Endodermal cell (in vitro differentiated cells): ENCODE results near the gene NPAS1. TPM values are rescaled to one million over a fixed set of nuclear protein-coding genes. Genes with fewer than 3 reads are reported as not detected.
A peak's percentile ranks its signal among the peaks of the same experiment; 100 is the strongest.

Experiments
- DNase-seq: peaks from one replicate; pipeline ENCODE4 v3.0.0-alpha.2; 2017
- H3K27ac ChIP-seq: 2 replicates; pipeline ENCODE4 v1.5.1; 2013; ENCODE audit warnings: mild to moderate bottlenecking, low read depth, low read length, moderate library complexity
- H3K27me3 ChIP-seq: 2 replicates; pipeline ENCODE4 v1.6.1; 2013; ENCODE audit warnings: mild to moderate bottlenecking, low read length, moderate library complexity; ENCODE audit not compliant: insufficient read depth, control insufficient read depth, poor library complexity, severe bottlenecking
- H3K36me3 ChIP-seq: 2 replicates; pipeline ENCODE4 v1.7.0; 2013; ENCODE audit warnings: mild to moderate bottlenecking, low read length, moderate library complexity; ENCODE audit not compliant: control insufficient read depth, insufficient read depth
- H3K4me1 ChIP-seq: one replicate; pipeline ENCODE4 v1.7.0; 2013; ENCODE audit warnings: low read length; ENCODE audit not compliant: control insufficient read depth, insufficient read depth
- H3K4me3 ChIP-seq: 2 replicates; pipeline ENCODE4 v1.5.1; 2013; ENCODE audit warnings: mild to moderate bottlenecking, low read length, moderate library complexity
- H3K9ac ChIP-seq: 2 replicates; pipeline ENCODE4 v1.6.1; 2013; ENCODE audit warnings: mild to moderate bottlenecking, low read length, moderate library complexity; ENCODE audit not compliant: poor library complexity, severe bottlenecking; ENCODE audit errors: extremely low read depth
- H3K9me3 ChIP-seq: 2 replicates; pipeline ENCODE4 v1.6.1; 2013; ENCODE audit warnings: mild to moderate bottlenecking, low read length, moderate library complexity; ENCODE audit not compliant: control insufficient read depth
- H3K27ac Mint-ChIP-seq: 2 replicates; pipeline ENCODE4 v1.8.0; 2020; ENCODE audit warnings: mixed read lengths
- H3K27me3 Mint-ChIP-seq: 2 replicates; pipeline ENCODE4 v1.8.0; 2021; ENCODE audit warnings: mild to moderate bottlenecking, mixed read lengths; ENCODE audit not compliant: insufficient read depth
- H3K36me3 Mint-ChIP-seq: 2 replicates; pipeline ENCODE4 v1.8.0; 2020; ENCODE audit warnings: low read depth, mixed read lengths
- H3K4me1 Mint-ChIP-seq: 2 replicates; pipeline ENCODE4 v1.8.0; 2020; ENCODE audit warnings: mixed read lengths
- H3K4me3 Mint-ChIP-seq: 2 replicates; pipeline ENCODE4 v1.8.0; 2020; ENCODE audit warnings: mild to moderate bottlenecking, moderate library complexity, mixed read lengths
- H3K9me3 Mint-ChIP-seq: 2 replicates; pipeline ENCODE4 v1.8.0; 2020; ENCODE audit warnings: mild to moderate bottlenecking, mixed read lengths
- WGBS, 2 experiments: methylation state at CpG; one replicate each; pipeline versions ENCODE4 v1.1.5 to v1.1.7; 2013; ENCODE audit warnings: missing lambda C conversion rate in 2 of 2, mixed read lengths in 1 of 2; ENCODE audit not compliant: insufficient coverage in 1 of 2, insufficient read length in 1 of 2; 5-methylcytosine and 5-hydroxymethylcytosine counted together
- total RNA-seq, 2 donors: library from RNA; stranded (reverse); fragmentation: NEBNext Ultra II Directional in 1 of 2; extraction: Animal tissue kit (Norgen Biotek cat#: 25700) in 1 of 2; gene quantifications; 2 replicates in 1 of 2; 3 replicates in 1 of 2; pipeline ENCODE4 v1.2.1, GENCODE V29; 2021
- TF ChIP-seq, protein P1 (sequence below): fragments of 200-600 bp; sonication (generic); conservative IDR thresholded peaks from 2 replicates; pipeline ENCODE4 v1.5.0; 2021; ENCODE audit warnings: antibody characterized with exemption, mild to moderate bottlenecking

The NPAS1 gene
- total RNA-seq, 2 donors from 2014 or later: 6.9 to 8.7 TPM

DNA sequence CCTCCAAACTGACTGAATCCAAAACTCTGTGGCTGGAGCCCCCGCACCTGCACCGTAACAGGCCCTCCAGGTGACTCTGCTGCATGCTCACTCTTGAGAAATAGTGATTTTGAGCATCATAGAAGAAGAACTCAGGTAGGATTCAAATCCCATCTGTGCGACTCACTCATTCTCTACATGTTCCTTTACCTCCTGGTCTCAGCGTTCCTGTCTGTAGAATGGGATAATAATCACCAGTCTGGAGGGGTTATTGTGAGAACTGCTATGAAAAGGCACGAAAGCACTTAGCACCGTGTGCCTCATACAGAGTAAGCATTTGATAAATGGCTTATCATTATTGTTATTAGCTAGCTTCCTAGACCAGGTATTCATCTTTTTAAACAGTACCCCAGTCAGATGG lies 36.5 kb upstream of the NPAS1 start:
- Histone ChIP-seq H3K4me1 (peaks cover 21% of the 10 kb centered on the region), H3K4me3 (no peak overlapping the region), H3K36me3 (no peaks in the 10 kb centered on the region), H3K27ac (no peak overlapping the region), H3K9ac (no peak overlapping the region), H3K9me3 (no peaks in the 10 kb centered on the region), H3K27me3 (no peaks in the 10 kb centered on the region)
- H3K36me3 Mint-ChIP-seq: peaks cover 2% of the 10 kb centered on the region
- H3K9me3 Mint-ChIP-seq: no peaks in the 10 kb centered on the region
- peaks cover 37% of the 10 kb centered on the region for H3K4me1 Mint-ChIP-seq
- TF ChIP-seq, protein P1, sequence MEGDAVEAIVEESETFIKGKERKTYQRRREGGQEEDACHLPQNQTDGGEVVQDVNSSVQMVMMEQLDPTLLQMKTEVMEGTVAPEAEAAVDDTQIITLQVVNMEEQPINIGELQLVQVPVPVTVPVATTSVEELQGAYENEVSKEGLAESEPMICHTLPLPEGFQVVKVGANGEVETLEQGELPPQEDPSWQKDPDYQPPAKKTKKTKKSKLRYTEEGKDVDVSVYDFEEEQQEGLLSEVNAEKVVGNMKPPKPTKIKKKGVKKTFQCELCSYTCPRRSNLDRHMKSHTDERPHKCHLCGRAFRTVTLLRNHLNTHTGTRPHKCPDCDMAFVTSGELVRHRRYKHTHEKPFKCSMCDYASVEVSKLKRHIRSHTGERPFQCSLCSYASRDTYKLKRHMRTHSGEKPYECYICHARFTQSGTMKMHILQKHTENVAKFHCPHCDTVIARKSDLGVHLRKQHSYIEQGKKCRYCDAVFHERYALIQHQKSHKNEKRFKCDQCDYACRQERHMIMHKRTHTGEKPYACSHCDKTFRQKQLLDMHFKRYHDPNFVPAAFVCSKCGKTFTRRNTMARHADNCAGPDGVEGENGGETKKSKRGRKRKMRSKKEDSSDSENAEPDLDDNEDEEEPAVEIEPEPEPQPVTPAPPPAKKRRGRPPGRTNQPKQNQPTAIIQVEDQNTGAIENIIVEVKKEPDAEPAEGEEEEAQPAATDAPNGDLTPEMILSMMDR: no peak
- H3K27ac Mint-ChIP-seq: no peak overlapping the region
- whole genome bisulfite sequencing, 2 experiments: 91 to 100% methylated on average over 2 to 6 of the region's 6 CpGs
- peaks cover 1% of the 10 kb centered on the region for H3K27me3 Mint-ChIP-seq
- H3K4me3 Mint-ChIP-seq: no peak overlapping the region
- no peak for DNase-seq

- no peaks in the 10 kb centered on the region for H3K36me3 ChIP-seq
- TF ChIP-seq, protein P1: no peak
- H3K27me3 ChIP-seq: no peaks in the 10 kb centered on the region
- H3K4me3 Mint-ChIP-seq: no peak overlapping the region
- DNase-seq: no peak
- H3K27ac ChIP-seq: peak overlapping the region; percentile 34
- no peak overlapping the region for H3K9ac ChIP-seq
- no peaks in the 10 kb centered on the region for H3K9me3 ChIP-seq
- H3K4me1 Mint-ChIP-seq: peaks cover 32% of the 10 kb centered on the region
- H3K4me3 ChIP-seq: no peak overlapping the region
- 94% methylated on average over 13 to 20 of the region's 20 CpGs for WGBS, 2 experiments
- H3K27me3 Mint-ChIP-seq: peaks cover 1% of the 10 kb centered on the region
- H3K9me3 Mint-ChIP-seq: no peaks in the 10 kb centered on the region
- H3K27ac Mint-ChIP-seq: no peak overlapping the region
- peaks cover 5% of the 10 kb centered on the region for H3K36me3 Mint-ChIP-seq
- H3K4me1 ChIP-seq: peaks cover 15% of the 10 kb centered on the region
Measured at GRCh38 chr19:46984077-46985010, 35.3 kb upstream of the NPAS1 start.

DNA sequence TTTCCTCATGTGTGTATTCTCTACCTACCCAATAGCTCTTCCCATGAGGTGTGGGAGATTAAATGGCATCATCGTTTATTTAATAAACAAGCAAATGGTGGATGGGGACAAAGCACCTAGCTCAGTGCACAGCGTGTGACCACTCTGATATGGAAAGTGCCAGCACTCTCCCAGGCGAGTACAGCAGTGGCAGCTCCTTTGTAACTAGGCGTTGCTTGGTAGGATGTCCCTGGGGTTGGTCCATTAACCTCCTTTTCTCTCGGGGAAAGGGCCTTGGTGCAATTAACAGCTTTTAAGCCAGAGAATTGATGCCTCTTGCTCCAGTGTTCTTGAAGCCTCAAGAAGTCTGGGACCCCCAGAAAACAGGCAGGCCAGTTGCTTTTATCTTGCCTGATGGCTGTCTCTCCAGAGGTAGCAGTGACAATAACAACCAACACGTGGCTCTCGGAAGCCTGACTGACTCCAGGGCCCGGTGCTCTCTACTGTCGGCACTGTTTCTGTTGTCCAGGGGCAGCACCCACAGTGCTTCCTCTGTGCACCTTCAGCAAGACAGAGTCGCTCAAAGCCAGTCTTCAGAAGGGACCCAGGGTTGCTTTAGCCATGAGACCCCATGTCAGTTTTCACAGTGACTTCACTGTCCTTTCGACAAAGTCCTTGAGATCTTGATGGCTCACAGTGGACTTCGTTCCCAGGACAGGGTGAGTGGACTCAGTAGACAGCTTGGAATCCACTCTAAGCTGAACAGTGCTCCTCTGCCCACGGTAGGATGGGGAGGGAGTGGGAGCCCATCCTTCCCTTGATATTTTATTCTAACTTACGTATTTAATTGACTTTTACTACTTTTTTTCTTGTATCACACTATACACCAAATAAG lies 33.9 kb upstream of the NPAS1 start:
- TF ChIP-seq, protein P1: no peak
- Mint-ChIP-seq H3K27ac (peak overlapping the region; percentile 13), H3K9me3 (no peaks in the 10 kb centered on the region), H3K4me1 (peaks cover 23% of the 10 kb centered on the region), H3K27me3 (no peaks in the 10 kb centered on the region), H3K36me3 (peaks cover 5% of the 10 kb centered on the region), H3K4me3 (no peak overlapping the region)
- Histone ChIP-seq H3K36me3 (peaks cover 3% of the 10 kb centered on the region), H3K27me3 (no peaks in the 10 kb centered on the region), H3K9ac (no peak overlapping the region), H3K4me1 (peaks cover 6% of the 10 kb centered on the region), H3K27ac (no peak overlapping the region), H3K9me3 (no peaks in the 10 kb centered on the region), H3K4me3 (no peak overlapping the region)
- peak; percentile 63 for DNase-seq
- WGBS, 2 experiments: 75 to 86% methylated on average over 11 to 13 of the region's 14 CpGs
